Gastroesophageal sphincter (tissue), 2 donors: Measurements from ENCODE around the gene CERS1.

Experiments used
- EP300 ChIP-seq: sonication (generic); formaldehyde crosslinking; IDR thresholded peaks from one replicate; pipeline ENCODE4 v1.6.1; 2017; ENCODE audit warnings: antibody characterized with exemption, mild to moderate bottlenecking
- POLR2AphosphoS5 ChIP-seq: sonication (generic); formaldehyde crosslinking; IDR thresholded peaks from one replicate; pipeline ENCODE4 v1.6.1; 2017; ENCODE audit warnings: antibody characterized with exemption

DNA sequence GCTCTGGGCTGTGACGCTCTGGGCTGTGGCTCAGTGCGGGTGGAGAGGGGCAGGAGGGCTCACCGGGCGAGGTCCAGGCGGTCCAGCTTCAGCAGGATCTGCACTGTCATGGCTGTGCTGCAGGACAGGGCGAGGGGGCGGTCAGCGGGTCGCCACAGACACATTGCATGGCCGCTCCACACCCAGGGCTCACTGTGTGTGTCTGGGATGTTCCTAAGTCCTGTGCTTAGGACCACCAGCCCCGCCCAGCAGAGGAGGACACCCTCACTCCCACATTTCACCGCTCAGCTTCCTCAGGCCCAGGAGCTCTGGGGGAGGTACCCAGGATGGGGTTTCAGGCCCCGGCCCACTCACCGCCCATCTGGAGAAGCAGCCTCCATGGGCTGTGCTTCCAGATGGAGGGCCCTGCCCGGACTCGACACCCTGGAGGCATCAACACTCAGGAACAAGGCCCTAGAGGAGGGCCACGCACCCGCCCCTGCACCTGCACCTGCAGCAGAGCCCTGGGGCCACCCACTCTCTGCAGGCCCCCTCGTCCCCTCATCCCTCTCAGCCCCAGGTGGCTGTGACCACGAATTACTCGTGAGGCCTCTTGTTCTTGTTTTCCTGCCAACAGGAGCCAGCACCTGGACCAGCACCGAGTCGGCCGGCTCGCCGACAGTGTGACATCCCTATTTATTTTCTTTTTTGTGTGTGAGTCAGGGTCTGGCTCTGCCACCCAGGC, 9.7 kb upstream of the CERS1 start:
- no peak for TF ChIP-seq POLR2AphosphoS5
- TF ChIP-seq EP300: no peak
